A673 (cell line): ENCODE measurements around the gene TRMT11.
"Not testable (repeated sequence)": the region's sequence is repeated elsewhere in the genome, so short reads cannot be mapped to it uniquely, and the experiment has no call there.

ENCODE experiments used
- CTCF ChIP-seq: fragments of 300-800, 200-600 bp; sonication (generic); conservative IDR thresholded peaks from 2 replicates; pipeline ENCODE4 v1.5.1; 2017; ENCODE audit warnings: low read depth, mild to moderate bottlenecking, antibody characterized with exemption, low read length, moderate library complexity, mixed read lengths
- EZH2 ChIP-seq: fragments of 200-600 bp; sonication (generic); IDR thresholded peaks from 2 replicates; pipeline ENCODE4 v1.6.1; 2017; ENCODE audit warnings: borderline replicate concordance, low read depth, mild to moderate bottlenecking, mixed read lengths, antibody characterized with exemption, low read length; ENCODE audit not compliant: poor library complexity, severe bottlenecking

GRCh38 chr6:125972478-125972877, 13.9 kb upstream of the TRMT11 start:
- TF ChIP-seq CTCF, EZH2: not testable (repeated sequence)
